B cell (primary cell): ENCODE data around the gene SLC19A1. TPM values are rescaled to one million over a fixed set of nuclear protein-coding genes. Genes with fewer than 3 reads are reported as not detected.

Experiments used
- ATAC-seq: fragments of 200-7000 bp; cut with Tn5 transposase; one replicate; pipeline ENCODE4 v1.10.0; 2021; ENCODE audit warnings: low read depth, mild to moderate bottlenecking, moderate number of reproducible peaks, moderate library complexity
- CTCF ChIA-PET: fragments of 350-600 bp; sonication (Branson Sonifier 250); formaldehyde crosslinking; loops from one replicate; lab custom pipeline; 2021; ENCODE audit warnings: antibody characterized with exemption, inconsistent platforms; lab: Charles Lee
- POLR2A ChIA-PET: fragments of 350-600 bp; sonication (Branson Sonifier 250); formaldehyde crosslinking; loops from one replicate; lab custom pipeline; 2021; ENCODE audit warnings: antibody characterized with exemption; lab: Charles Lee
- DNase-seq: peaks from one replicate; pipeline ENCODE4 v3.0.0; 2013
- H2AFZ ChIP-seq: 2 replicates; pipeline ENCODE4 v1.6.1; 2012; ENCODE audit warnings: mild to moderate bottlenecking, low read depth, low read length; ENCODE audit not compliant: insufficient read depth, poor library complexity, severe bottlenecking
- H3K27ac ChIP-seq, 2 donors: 1 replicate in 1 of 2; 2 replicates in 1 of 2; pipeline ENCODE4 v1.5.1; 2012 to 2013; ENCODE audit warnings: low read length in 2 of 2, mild to moderate bottlenecking in 2 of 2, moderate library complexity in 1 of 2
- H3K27me3 ChIP-seq, 4 experiments: fragments of 200-600 bp in 1 of 4; sonication (generic) in 1 of 4; replicated peaks in 1 of 4; 1 replicate in 2 of 4; 2 replicates in 2 of 4; pipeline versions ENCODE4 v1.6.1 to v1.7.0; 2013 to 2016; ENCODE audit warnings: low read length in 3 of 4, mild to moderate bottlenecking in 2 of 4, mixed read lengths in 1 of 4, moderate library complexity in 1 of 4; ENCODE audit not compliant: insufficient read depth in 4 of 4, control insufficient read depth in 3 of 4; ENCODE audit errors: control extremely low read depth in 1 of 4
- H3K36me3 ChIP-seq, 2 experiments: replicated peaks in 1 of 2; 1 replicate in 1 of 2; 2 replicates in 1 of 2; pipeline versions ENCODE4 v1.6.1 to v1.7.1; 2013; ENCODE audit warnings: low read length in 1 of 2; ENCODE audit not compliant: insufficient read depth in 2 of 2, control insufficient read depth in 1 of 2; ENCODE audit errors: control extremely low read depth in 1 of 2, extremely low read depth in 1 of 2
- H3K4me1 ChIP-seq, 2 donors: fragments of 200-600 bp in 1 of 2; sonication (generic) in 1 of 2; 1 replicate in 1 of 2; 2 replicates in 1 of 2; pipeline versions ENCODE4 v1.5.1 to v1.6.1; 2013 to 2017; ENCODE audit warnings: low read length in 2 of 2; ENCODE audit not compliant: control insufficient read depth in 2 of 2, insufficient read depth in 2 of 2
- H3K4me2 ChIP-seq: replicated peaks from 2 replicates; pipeline ENCODE3; 2012; ENCODE audit warnings: mild to moderate bottlenecking, low read depth, low read length; ENCODE audit not compliant: poor library complexity, severe bottlenecking
- H3K4me3 ChIP-seq, 5 experiments: fragments of 200-600 bp in 1 of 5; sonication (generic) in 1 of 5; 1 replicate in 3 of 5; 2 replicates in 2 of 5; pipeline versions ENCODE4 v1.5.1 to v1.7.0; 2011 to 2016; ENCODE audit warnings: low read length in 4 of 5, mild to moderate bottlenecking in 4 of 5, low read depth in 2 of 5, control low read depth in 1 of 5, moderate library complexity in 1 of 5; ENCODE audit not compliant: insufficient read depth in 1 of 5; ENCODE audit errors: control extremely low read depth in 1 of 5, extremely low read depth in 1 of 5
- H3K79me2 ChIP-seq: fragments of 200-600 bp; sonication (generic); one replicate; pipeline ENCODE4 v1.6.0; 2016; ENCODE audit warnings: low read length; ENCODE audit not compliant: control insufficient read depth, insufficient read depth
- H3K9ac ChIP-seq: fragments of 200-600 bp; sonication (generic); 2 replicates; pipeline ENCODE4 v1.6.1; 2017; ENCODE audit warnings: mild to moderate bottlenecking, low read length, moderate library complexity
- H3K9me3 ChIP-seq, 3 donors: one replicate each; pipeline versions ENCODE4 v1.6.1 to v1.7.1; 2013; ENCODE audit warnings: low read length in 2 of 3; ENCODE audit not compliant: control insufficient read depth in 2 of 3, insufficient read depth in 1 of 3; ENCODE audit errors: control extremely low read depth in 1 of 3
- H4K20me1 ChIP-seq: 2 replicates; pipeline ENCODE4 v1.6.0; 2012; ENCODE audit warnings: mild to moderate bottlenecking, low read length; ENCODE audit not compliant: insufficient read depth, control insufficient read depth, poor library complexity, severe bottlenecking
- H3K27ac Mint-ChIP-seq: one replicate; pipeline ENCODE4 v1.8.0; 2021; ENCODE audit warnings: mixed read lengths
- H3K27me3 Mint-ChIP-seq: one replicate; pipeline ENCODE4 v1.8.0; 2021; ENCODE audit warnings: mixed read lengths
- H3K4me1 Mint-ChIP-seq: one replicate; pipeline ENCODE4 v1.8.0; 2021; ENCODE audit warnings: mixed read lengths
- H3K4me3 Mint-ChIP-seq: one replicate; pipeline ENCODE4 v1.8.0; 2021; ENCODE audit warnings: mixed read lengths
- H3K9me3 Mint-ChIP-seq: one replicate; pipeline ENCODE4 v1.8.0; 2022; ENCODE audit warnings: mixed read lengths; ENCODE audit not compliant: insufficient read depth
- EZH2 ChIP-seq: IDR thresholded peaks from 2 replicates; pipeline ENCODE4 v1.6.1; 2012; ENCODE audit warnings: borderline replicate concordance, low read depth, mild to moderate bottlenecking, moderate library complexity, low read length; ENCODE audit not compliant: insufficient read depth, poor library complexity, severe bottlenecking
- WGBS: methylation state at CpG from one replicate; pipeline ENCODE4 v1.1.5; 2013; ENCODE audit warnings: missing lambda C conversion rate; ENCODE audit not compliant: insufficient coverage; 5-methylcytosine and 5-hydroxymethylcytosine counted together
- intact Hi-C: fragments of 100-400 bp; cut with micrococcal nuclease; formaldehyde crosslinking; loops from one replicate; pipeline ENCODE4 v1.10.0; 2022
- polyA plus RNA-seq: library from polyadenylated mRNA; depleted of rRNA; stranded (reverse); fragments of >200 nt; gene quantifications from 2 replicates; pipeline ENCODE4 v1.2.3, GENCODE V29; 2012
- total RNA-seq, 2 donors: library from RNA; stranded (reverse); fragments of 120-200 nt in 1 of 2; gene quantifications; 1 replicate in 1 of 2; 2 replicates in 1 of 2; pipeline versions ENCODE4 v1.2.3 to v1.2.4, GENCODE V29; 2013 to 2022
- TF ChIP-seq, protein P1 (sequence below): fragments of 200-600 bp; IDR thresholded peaks from one replicate; pipeline ENCODE4 v1.8.0; 2022; ENCODE audit warnings: antibody characterized with exemption, mild to moderate bottlenecking

The SLC19A1 gene
- total and polyA plus RNA-seq, 2 donors (not counting 1 experiment from before 2014, with no cell fraction given): 8.7 to 10.1 TPM

DNA sequence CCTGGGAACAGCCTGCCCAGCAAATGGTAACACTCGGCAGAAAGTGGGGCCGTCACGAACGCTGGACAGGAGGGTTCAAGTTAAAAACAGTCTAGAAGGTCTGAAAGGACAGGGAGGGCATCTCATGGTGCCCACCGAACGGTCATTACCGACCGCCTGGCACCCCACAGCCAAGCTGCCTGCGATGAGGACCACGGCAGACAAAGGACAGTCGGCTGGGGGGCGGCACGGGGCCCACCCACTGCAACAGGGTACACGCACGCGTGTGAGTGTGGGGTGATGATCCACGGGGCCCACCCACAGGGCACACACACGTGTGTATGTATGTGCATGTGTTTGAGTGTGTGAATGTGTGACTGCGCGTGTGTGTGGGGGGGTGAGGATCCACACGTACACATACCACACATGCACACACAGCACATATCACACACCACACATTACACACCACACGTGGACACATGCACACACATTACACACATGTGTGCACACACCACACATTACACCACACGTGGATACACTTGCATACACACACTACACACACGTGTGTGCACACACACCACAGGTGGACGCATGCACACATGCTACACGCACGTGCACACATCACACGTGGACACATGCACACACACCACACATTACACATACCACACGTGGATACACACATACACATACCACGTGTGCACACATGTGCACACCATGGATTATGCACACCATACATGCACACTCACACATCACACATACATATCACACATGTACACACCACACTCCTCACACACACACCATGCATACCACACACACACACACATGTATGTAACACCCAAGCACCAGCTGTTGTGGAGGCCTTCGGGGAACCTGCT, 63.2 kb downstream of the SLC19A1 start:
- CTCF ChIA-PET: interaction anchor here (0.9 to 2.5 kb wide), 4 partner anchors 113 to 341 kb away, joined by 3 to 31 read pairs (median 4); no protein-coding TSS in a partner anchor
- Mint-ChIP-seq H3K9me3 (no peaks in the 10 kb centered on the region), H3K4me3 (peak overlapping the region; percentile 78), H3K27me3 (no peaks in the 10 kb centered on the region), H3K27ac (peak overlapping the region; percentile 78), H3K4me1 (peaks cover 35% of the 10 kb centered on the region)
- Histone ChIP-seq H3K9ac (peak overlapping the region; percentile 54), H3K79me2 (no peaks in the 10 kb centered on the region), H3K4me2 (peak overlapping the region; percentile 78), H3K9me3 (peaks cover 0 to 3% (median 0%) of the 10 kb centered on the region in 3 donors), H3K27me3 (no peaks in the 10 kb centered on the region), H3K36me3 (no peaks in the 10 kb centered on the region), H3K27ac (peak overlapping the region; percentile 54 to 76), H4K20me1 (no peaks in the 10 kb centered on the region), H3K4me1 (peaks cover 31 to 48% of the 10 kb centered on the region in 2 donors), H2AFZ (peak overlapping the region; percentile 72), H3K4me3 (peak overlapping the region in 4 of 5 experiments; percentile 28 to 53 (median 49))
- no peak for TF ChIP-seq EZH2
- TF ChIP-seq, protein P1, sequence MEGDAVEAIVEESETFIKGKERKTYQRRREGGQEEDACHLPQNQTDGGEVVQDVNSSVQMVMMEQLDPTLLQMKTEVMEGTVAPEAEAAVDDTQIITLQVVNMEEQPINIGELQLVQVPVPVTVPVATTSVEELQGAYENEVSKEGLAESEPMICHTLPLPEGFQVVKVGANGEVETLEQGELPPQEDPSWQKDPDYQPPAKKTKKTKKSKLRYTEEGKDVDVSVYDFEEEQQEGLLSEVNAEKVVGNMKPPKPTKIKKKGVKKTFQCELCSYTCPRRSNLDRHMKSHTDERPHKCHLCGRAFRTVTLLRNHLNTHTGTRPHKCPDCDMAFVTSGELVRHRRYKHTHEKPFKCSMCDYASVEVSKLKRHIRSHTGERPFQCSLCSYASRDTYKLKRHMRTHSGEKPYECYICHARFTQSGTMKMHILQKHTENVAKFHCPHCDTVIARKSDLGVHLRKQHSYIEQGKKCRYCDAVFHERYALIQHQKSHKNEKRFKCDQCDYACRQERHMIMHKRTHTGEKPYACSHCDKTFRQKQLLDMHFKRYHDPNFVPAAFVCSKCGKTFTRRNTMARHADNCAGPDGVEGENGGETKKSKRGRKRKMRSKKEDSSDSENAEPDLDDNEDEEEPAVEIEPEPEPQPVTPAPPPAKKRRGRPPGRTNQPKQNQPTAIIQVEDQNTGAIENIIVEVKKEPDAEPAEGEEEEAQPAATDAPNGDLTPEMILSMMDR: no peak
- POLR2A ChIA-PET: interaction anchor here (0.9 kb wide), 1 partner anchor 191 kb away, joined by 8 read pairs; no protein-coding TSS in a partner anchor
- 87% methylated on average over 26 of the region's 31 CpGs for WGBS
- no peak for ATAC-seq
- intact Hi-C loops: loop anchor here (1.0 to 2.0 kb wide), 4 partner anchors 40 to 338 kb away; partner anchors contain the start of gene SLC19A1
- peak; percentile 28 for DNase-seq
